ENCODE results near the gene CCDC85C.

CCDC85C gene

GRCh38 chr14:99467336-99468078 lies 136.5 kb downstream of the CCDC85C start:
- DNase-seq = no peak

- DNase-seq = no peak
Observed at GRCh38 chr14:99466758-99467157, 137.2 kb downstream of the CCDC85C start.

DNA sequence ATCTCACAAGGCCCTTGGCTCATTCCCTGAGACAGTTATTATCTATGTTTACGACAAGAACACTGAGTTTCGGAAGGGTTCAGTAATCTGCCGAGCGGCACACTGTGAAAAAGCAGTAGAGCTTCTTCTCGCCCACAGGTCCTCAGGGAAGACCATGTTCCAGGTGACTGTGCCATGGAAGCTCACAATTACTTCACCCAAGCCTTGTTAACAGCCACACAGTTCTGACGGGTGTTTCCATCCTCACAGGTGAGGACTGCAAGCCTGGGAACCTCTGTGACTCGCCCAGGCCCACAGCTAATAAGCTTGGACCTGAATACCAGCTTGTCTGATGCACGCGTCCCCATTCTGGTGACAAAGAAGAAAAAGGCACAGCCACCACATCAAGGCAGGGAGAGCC lies 138.7 kb downstream of the CCDC85C start:
- DNase-seq = no peak

DNA sequence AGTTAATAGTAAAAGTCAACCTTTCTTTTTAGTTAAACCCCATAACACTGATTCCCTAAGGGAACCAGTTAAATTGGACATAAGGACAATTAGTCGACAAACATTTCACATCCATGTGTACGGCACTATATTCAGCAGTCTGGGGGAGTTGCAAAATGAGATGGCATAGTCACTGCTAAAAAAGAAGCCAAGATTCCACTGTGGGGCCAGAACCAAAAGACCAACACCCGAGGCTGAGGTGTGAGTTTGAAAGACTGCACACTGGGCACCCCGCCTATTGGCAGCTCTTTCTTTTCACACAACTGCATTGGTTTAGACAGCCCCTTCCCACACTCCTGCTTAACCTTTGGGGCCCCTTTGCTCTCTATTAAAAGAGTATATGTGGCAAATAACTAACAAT lies 140.0 kb downstream of the CCDC85C start:
- DNase-seq = no peak

- no peak for DNase-seq
Observed at GRCh38 chr14:99462210-99462609, 141.8 kb downstream of the CCDC85C start.

- DNase-seq = no peak
Observed at GRCh38 chr14:99461411-99462085, 142.5 kb downstream of the CCDC85C start.

- DNase-seq = no peak
Observed at GRCh38 chr14:99460793-99461192, 143.2 kb downstream of the CCDC85C start.

DNA sequence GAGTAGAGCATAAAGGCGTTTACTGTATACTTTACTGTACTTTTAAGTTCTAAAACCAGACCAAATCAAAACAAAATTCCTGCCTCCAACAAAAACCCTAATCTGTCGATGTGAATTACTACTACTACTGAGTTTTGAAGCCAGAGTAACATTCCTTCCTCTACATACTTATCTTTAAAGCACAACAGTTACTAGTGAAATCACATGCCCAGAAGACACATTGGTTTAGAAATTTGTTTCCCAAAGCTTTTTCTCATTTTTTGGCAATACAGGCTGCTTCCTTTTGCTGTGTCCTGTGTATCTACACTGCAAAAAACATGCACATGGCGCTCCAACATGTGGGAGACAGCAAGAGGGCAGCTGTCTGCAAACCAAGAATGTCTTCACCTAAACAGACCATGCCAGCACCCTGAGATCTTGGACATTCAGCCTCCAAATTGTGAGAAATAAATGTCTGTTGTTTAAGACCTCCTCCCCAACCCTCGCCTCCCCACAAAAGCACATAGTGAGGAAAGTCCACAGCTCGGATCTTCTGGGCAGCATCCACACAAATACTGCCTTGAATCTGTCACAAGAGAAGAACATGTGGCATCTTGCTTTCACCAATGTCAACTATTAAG lies 144.4 kb downstream of the CCDC85C start:
- no peak for DNase-seq

GRCh38 chr14:99454246-99454645 lies 149.8 kb downstream of the CCDC85C start:
- no peak for DNase-seq

DNA sequence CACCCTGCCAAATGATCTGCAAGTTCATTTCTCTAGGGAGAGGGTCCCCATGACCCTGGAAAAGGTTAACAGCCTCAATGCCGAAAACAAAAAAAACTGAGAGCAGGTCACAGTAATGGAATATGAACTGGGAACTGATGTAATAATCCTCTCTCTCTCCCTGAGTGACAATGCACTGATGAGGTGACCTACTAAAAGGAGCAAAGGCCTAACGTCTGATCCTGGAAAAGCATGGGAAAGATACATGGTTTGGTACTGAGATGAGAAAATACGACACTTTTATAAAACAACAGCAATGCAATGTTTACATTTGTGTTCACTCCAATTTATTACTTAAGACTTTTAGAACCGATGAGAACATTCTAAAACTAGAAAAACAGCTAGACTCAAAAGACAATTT lies 151.0 kb downstream of the CCDC85C start:
- DNase-seq = no peak

- no peak for DNase-seq
Observed at GRCh38 chr14:99451234-99451633, 152.8 kb downstream of the CCDC85C start.

- no peak for DNase-seq
Observed at GRCh38 chr14:99450266-99450665, 153.7 kb downstream of the CCDC85C start.

All from activated effector memory CD4-positive, alpha-beta T cell treated with Interleukin-2 at 50 U/mL for 16 hours (primary cell).